GM21619 (cell line): Measurements from ENCODE around the gene TMEM178B.
"Not testable (repeated sequence)": the region's sequence is repeated elsewhere in the genome, so short reads cannot be mapped to it uniquely, and the experiment has no call there.

Experiments
- ATAC-seq: cut with Tn5 transposase; IDR thresholded peaks from one replicate; pipeline ENCODE4 v1.9.1; 2021; ENCODE audit not compliant: unreplicated experiment

Gene TMEM178B

GRCh38 chr7:141073641-141074161 lies at the start of gene TMEM178B:
Gene TMEM178B (plus strand): TSS chr7:141074064.
- no peak for ATAC-seq

- no peak for ATAC-seq
These were observed 49.2 kb upstream of the TMEM178B start for GRCh38 chr7:141024668-141025067.

- no peak for ATAC-seq
These were observed 46.8 kb upstream of the TMEM178B start for GRCh38 chr7:141027043-141027442.

- no peak for ATAC-seq
These were observed 45.1 kb upstream of the TMEM178B start for GRCh38 chr7:141028767-141029166.

GRCh38 chr7:141032539-141033323 lies 41.1 kb upstream of the TMEM178B start:
- ATAC-seq, result not testable (repeated sequence)

- ATAC-seq, result not testable (repeated sequence)
These were observed 35.8 kb upstream of the TMEM178B start for GRCh38 chr7:141038100-141038499.

GRCh38 chr7:141039376-141039775 lies 34.5 kb upstream of the TMEM178B start:
- ATAC-seq, result no peak

GRCh38 chr7:141042222-141043193 lies 31.4 kb upstream of the TMEM178B start:
- no peak for ATAC-seq

GRCh38 chr7:141043616-141044015 lies 30.2 kb upstream of the TMEM178B start:
- no peak for ATAC-seq

- no peak for ATAC-seq
These were observed 28.6 kb upstream of the TMEM178B start for GRCh38 chr7:141045126-141045841.

GRCh38 chr7:141045842-141046620 lies 27.8 kb upstream of the TMEM178B start:
- no peak for ATAC-seq

GRCh38 chr7:141053626-141054025 lies 20.2 kb upstream of the TMEM178B start:
- no peak for ATAC-seq

GRCh38 chr7:141055146-141055545 lies 18.7 kb upstream of the TMEM178B start:
- ATAC-seq, result no peak

- no peak for ATAC-seq
These were observed 16.1 kb upstream of the TMEM178B start for GRCh38 chr7:141057788-141058187.

GRCh38 chr7:141067856-141068255 lies 6.0 kb upstream of the TMEM178B start:
- not testable (repeated sequence) for ATAC-seq

GRCh38 chr7:141071260-141071854 lies 2.5 kb upstream of the TMEM178B start:
- no peak for ATAC-seq

GRCh38 chr7:141071855-141072547 lies 1.9 kb upstream of the TMEM178B start:
- ATAC-seq, result no peak

- ATAC-seq, result no peak
These were observed 1.2 kb upstream of the TMEM178B start for GRCh38 chr7:141072548-141073172.

- no peak for ATAC-seq
These were observed 657 bp upstream of the TMEM178B start for GRCh38 chr7:141073173-141073640.
